Right lobe of liver (tissue), 6 donors: ENCODE results near the gene LETM1. TPM values are rescaled to one million over a fixed set of nuclear protein-coding genes. Genes with fewer than 3 reads are reported as not detected.

Source experiments
- ATAC-seq, 4 donors: fragments of 200-7000 bp; cut with Tn5 transposase; one replicate each; pipeline ENCODE4 v1.9.1; 2020; ENCODE audit warnings: mild to moderate bottlenecking in 4 of 4, moderate library complexity in 4 of 4
- DNase-seq, 3 donors: peaks; one replicate each; pipeline ENCODE4 v3.0.0-alpha.2; 2020
- H3K27ac ChIP-seq, 3 donors: fragments of 200-600 bp; one replicate each; pipeline ENCODE4 v1.8.0; 2022
- H3K27me3 ChIP-seq, 2 donors: fragments of 200-600 bp; one replicate each; pipeline ENCODE4 v1.8.0; 2022
- H3K36me3 ChIP-seq, 4 donors: fragments of 200-600 bp; sonication (generic) in 1 of 4; one replicate each; pipeline versions ENCODE4 v1.5.1 to v1.8.0; 2017 to 2022; ENCODE audit warnings: control low read depth in 1 of 4
- H3K4me1 ChIP-seq, 4 donors: fragments of 200-600 bp; sonication (generic) in 1 of 4; one replicate each; pipeline versions ENCODE4 v1.5.1 to v1.8.0; 2017 to 2022; ENCODE audit warnings: control low read depth in 1 of 4
- H3K4me3 ChIP-seq, 3 donors: fragments of 200-600 bp; one replicate each; pipeline ENCODE4 v1.8.0; 2022
- H3K9me3 ChIP-seq, 4 donors: fragments of 200-600 bp; sonication (generic) in 1 of 4; one replicate each; pipeline versions ENCODE4 v1.5.1 to v1.8.0; 2017 to 2022; ENCODE audit warnings: control low read depth in 1 of 4
- POLR2A ChIP-seq: fragments of 450-650 bp; IDR thresholded peaks from one replicate; pipeline ENCODE4 v1.6.1; 2017; ENCODE audit warnings: antibody characterized with exemption, mild to moderate bottlenecking
- WGBS: methylation state at CpG from one replicate; pipeline ENCODE4 v1.1.6; 2018; ENCODE audit warnings: low coverage, low lambda C conversion rate; ENCODE audit not compliant: insufficient coverage; ENCODE audit errors: missing lambda C conversion rate; 5-methylcytosine and 5-hydroxymethylcytosine counted together
- intact Hi-C, 2 donors: fragments of 100-400 bp; cut with DNase I; formaldehyde crosslinking; loops; one replicate each; pipeline versions ENCODE4 v1.11.2 to v1.14.1; 2022
- total RNA-seq, 6 experiments: library from RNA; depleted of rRNA in 2 of 6; stranded (reverse); fragments of >200 nt in 2 of 6; fragmentation: NEBNext Ultra II Directional in 3 of 6; extraction: Animal tissue kit (Norgen Biotek cat#: 25700) in 3 of 6; gene quantifications; one replicate each; pipeline versions ENCODE4 v1.1.0 to v1.2.4, GENCODE V29; 2016 to 2023
- TF ChIP-seq, protein P1 (sequence below), 4 donors: fragments of 200-600 bp in 3 of 4; fragments of 450-650 bp in 1 of 4; IDR thresholded peaks; one replicate each; pipeline versions ENCODE4 v1.5.1 to v1.8.0; 2016 to 2022; ENCODE audit warnings: antibody characterized with exemption in 4 of 4, mild to moderate bottlenecking in 2 of 4
- donor health status: DM: no; HTN: yes; CAD: no.
- donor health status: DM: no; HTN: no; CAD: no.
- donor health status: DM: no; HTN: no; CAD: no.
- donor health status: DM: no; HTN: yes; CAD: no.
- donor health status: DM: no; HTN: yes; CAD: no.

Gene LETM1
- total RNA-seq, 6 experiments from 2014 or later = 18.1 to 31.0 (median 25.6) TPM

DNA sequence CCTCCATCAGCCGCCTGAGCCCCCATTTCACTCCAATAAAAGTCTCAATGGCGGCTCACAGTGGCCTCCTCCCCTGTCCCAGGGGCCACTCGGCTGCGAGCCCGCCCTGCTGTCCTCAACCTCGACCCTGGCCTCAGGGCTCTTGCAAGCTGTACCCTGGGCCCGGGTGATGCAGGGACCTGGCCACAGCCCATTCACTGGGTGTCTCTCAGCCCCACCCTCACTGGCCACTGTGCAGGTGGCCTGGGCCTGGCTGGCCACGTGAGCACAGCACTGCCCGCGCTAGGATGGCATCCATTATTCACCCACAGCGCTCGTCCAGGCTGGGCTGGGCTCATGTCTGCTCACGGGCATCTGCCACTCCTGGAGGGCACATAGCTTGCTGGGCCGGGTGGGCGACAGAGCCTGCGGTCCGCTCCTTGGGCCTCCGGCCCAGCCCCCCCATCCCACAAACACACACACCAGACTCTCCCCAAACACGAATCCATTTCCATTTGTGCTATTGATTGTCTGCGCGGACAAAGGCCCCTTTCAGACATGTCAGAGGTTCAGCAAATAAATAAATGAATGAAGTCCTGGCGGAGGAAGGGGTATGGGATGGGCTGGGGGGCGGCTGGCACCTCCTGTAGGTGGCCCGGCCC is 79.3 kb downstream of the LETM1 start:
- intact Hi-C loops = no loop called here
- Histone ChIP-seq H3K4me1 (no peaks in the 10 kb centered on the region), H3K4me3 (no peak overlapping the region), H3K27me3 (no peaks in the 10 kb centered on the region), H3K9me3 (no peaks in the 10 kb centered on the region), H3K36me3 (no peaks in the 10 kb centered on the region), H3K27ac (no peak overlapping the region)
- peak in 2 of 4 donors; percentile 4 to 15 for ATAC-seq
- WGBS = 70% methylated on average over 9 of the region's 24 CpGs
- TF ChIP-seq, protein P1, sequence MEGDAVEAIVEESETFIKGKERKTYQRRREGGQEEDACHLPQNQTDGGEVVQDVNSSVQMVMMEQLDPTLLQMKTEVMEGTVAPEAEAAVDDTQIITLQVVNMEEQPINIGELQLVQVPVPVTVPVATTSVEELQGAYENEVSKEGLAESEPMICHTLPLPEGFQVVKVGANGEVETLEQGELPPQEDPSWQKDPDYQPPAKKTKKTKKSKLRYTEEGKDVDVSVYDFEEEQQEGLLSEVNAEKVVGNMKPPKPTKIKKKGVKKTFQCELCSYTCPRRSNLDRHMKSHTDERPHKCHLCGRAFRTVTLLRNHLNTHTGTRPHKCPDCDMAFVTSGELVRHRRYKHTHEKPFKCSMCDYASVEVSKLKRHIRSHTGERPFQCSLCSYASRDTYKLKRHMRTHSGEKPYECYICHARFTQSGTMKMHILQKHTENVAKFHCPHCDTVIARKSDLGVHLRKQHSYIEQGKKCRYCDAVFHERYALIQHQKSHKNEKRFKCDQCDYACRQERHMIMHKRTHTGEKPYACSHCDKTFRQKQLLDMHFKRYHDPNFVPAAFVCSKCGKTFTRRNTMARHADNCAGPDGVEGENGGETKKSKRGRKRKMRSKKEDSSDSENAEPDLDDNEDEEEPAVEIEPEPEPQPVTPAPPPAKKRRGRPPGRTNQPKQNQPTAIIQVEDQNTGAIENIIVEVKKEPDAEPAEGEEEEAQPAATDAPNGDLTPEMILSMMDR (IDR thresholded peaks at IDR 0.05) = no peak
- no peak for TF ChIP-seq POLR2A
- no peak for DNase-seq

DNA sequence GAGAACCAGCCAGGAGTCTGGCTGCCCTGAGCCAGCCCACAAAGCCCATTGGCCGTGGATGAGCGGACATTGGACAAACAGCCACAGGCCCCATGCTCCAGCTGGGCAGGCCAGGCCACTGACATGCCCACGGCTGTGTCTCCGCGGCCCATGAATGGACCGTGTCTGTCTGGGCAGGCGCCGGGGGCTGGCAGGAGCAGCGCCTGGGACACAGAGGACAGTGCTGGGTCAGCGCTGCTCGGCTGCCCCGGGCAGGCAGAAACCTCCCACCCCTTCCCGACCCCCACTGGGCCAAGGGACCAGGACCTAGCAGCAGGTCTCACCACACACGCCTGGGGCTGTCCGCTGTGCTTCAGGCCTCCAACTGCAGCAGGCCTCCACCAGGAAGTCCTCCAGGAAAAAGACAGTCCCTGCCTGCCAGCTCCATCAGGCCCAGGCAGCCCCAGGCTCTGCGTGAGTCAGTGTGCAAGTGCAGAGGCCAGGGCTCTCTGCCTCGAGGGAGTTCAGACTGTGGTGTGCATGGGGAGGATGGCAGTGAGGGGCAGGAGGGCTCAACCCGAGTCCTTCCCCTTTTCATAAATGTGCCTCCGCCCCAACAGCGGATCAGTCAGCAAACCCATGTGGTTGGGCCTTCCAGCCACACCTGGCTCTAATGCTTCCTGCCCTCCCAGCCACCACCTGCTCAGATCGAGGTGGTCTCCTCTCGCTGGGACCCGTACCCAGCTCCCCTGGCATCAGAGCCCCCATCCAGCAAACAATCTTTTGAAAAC is 80.0 kb downstream of the LETM1 start:
- no peak overlapping the region for H3K4me3 ChIP-seq
- H3K9me3 ChIP-seq = no peaks in the 10 kb centered on the region
- TF ChIP-seq POLR2A = no peak
- TF ChIP-seq, protein P1 (IDR thresholded peaks at IDR 0.05) = no peak
- no peaks in the 10 kb centered on the region for H3K27me3 ChIP-seq
- ATAC-seq = peak in 3 of 4 donors; percentile 9 to 35 (median 33)
- H3K4me1 ChIP-seq = no peaks in the 10 kb centered on the region
- no peaks in the 10 kb centered on the region for H3K36me3 ChIP-seq
- 60% methylated on average over 5 of the region's 23 CpGs for WGBS
- DNase-seq = peak in 1 of 3 donors; percentile 85
- intact Hi-C loops = no loop called here
- H3K27ac ChIP-seq = no peak overlapping the region

DNA sequence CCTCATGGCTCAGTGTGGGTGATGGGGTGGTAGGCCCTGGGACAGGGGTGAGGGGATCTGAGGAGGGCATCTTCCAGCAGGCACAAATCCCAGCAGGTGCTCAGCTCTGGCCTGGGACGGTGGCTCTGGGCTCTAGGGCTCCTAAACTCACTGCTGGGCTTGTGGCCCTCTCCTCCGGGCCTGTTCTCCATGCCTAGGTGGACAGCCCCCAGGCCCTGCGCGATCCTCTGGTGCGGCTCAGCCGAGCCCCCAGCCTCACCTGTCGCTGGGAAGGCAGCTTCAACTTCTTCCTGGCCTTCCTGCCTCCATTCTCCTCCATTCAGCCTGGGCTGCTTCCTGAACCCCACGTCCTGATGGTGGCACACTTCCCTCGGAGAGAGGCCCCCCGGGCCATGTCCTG is 82.2 kb downstream of the LETM1 start:
- TF ChIP-seq POLR2A = no peak
- TF ChIP-seq, protein P1 (IDR thresholded peaks at IDR 0.05) = no peak
- H3K4me1 ChIP-seq = no peaks in the 10 kb centered on the region
- intact Hi-C loops = no loop called here
- 63% methylated on average over 3 of the region's 10 CpGs for WGBS
- no peak for DNase-seq
- no peaks in the 10 kb centered on the region for H3K9me3 ChIP-seq
- H3K27me3 ChIP-seq = no peaks in the 10 kb centered on the region
- no peak overlapping the region for H3K27ac ChIP-seq
- ATAC-seq = no peak
- H3K36me3 ChIP-seq = no peaks in the 10 kb centered on the region
- no peak overlapping the region for H3K4me3 ChIP-seq

DNA sequence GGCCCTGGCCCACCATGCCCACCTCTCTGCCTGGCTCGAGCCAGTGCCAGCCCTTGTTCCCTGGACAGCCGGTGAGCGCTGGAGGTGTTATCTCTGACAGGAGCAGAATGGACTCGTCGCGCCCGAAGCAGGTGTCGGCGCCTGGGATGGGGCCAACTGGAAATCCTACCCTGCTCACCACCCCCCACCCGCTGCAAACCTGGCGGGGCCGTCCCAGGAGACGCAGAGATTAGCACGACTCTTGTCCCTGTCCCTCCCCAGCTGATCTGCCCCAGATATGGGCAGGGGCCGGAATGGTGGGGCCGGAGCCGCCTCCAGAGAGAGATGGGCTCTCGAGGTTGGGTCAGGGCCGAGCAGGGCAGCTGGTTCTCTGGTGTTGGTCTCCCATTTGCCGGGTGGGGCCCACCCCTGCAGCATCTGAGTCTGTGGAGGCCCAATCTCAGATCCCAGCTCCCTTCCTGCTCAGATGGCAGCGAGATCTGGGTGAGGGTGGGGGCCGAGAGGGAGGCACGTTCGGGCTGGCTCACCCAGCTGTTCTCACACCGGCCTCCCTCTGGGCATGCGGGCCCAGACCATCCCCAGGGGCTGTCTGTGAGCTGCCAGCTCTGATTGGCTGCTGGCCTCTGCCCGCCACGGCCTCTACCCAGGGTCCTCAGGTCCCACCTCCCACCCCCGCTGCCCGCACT is 83.0 kb downstream of the LETM1 start:
- TF ChIP-seq POLR2A = no peak
- TF ChIP-seq, protein P1 (IDR thresholded peaks at IDR 0.05) = no peak
- H3K27me3 ChIP-seq = no peaks in the 10 kb centered on the region
- DNase-seq (no peak), ATAC-seq (no peak)
- H3K4me1 ChIP-seq = no peaks in the 10 kb centered on the region
- WGBS = 75% methylated on average over 4 of the region's 30 CpGs
- H3K9me3 ChIP-seq = no peaks in the 10 kb centered on the region
- intact Hi-C loops = no loop called here
- H3K27ac ChIP-seq = no peak overlapping the region
- no peaks in the 10 kb centered on the region for H3K36me3 ChIP-seq
- no peak overlapping the region for H3K4me3 ChIP-seq
